Sigmoid colon (tissue), 3 donors: ENCODE measurements around the gene NUP188.

ENCODE experiments used
- POLR2A ChIP-seq, 2 donors: fragments of 450-650 bp; IDR thresholded peaks; one replicate each; pipeline ENCODE4 v1.6.1; 2016; ENCODE audit warnings: antibody characterized with exemption in 2 of 2, mild to moderate bottlenecking in 2 of 2, moderate library complexity in 2 of 2
- TF ChIP-seq, protein P1 (sequence below), 4 experiments: fragments of 450-650 bp in 3 of 4; fragments of 200-600 bp in 1 of 4; IDR thresholded peaks; one replicate each; pipeline ENCODE4 v1.5.1; 2016 to 2019; ENCODE audit warnings: antibody characterized with exemption in 4 of 4, mild to moderate bottlenecking in 3 of 4, moderate library complexity in 2 of 4

DNA sequence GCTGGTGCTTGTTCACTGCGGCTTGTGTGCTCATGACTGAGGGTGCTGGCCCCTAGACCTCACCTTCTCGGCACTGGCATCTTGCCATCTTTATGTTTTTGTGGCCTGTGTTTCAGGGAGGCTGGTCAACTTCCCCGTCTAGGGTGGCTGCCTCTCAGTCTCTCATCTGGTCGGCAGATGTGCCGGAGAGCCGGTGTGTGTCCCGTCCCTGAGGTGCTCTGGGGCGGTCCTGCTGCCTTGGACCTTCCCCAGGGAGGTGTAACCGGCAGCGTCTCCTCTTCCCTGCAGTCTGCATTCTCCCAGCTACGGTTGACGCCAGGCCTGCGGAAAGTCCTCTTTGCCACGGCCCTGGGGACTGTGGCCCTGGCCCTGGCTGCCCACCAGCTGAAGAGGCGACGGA is 94.5 kb downstream of the NUP188 start:
- TF ChIP-seq, protein P1, sequence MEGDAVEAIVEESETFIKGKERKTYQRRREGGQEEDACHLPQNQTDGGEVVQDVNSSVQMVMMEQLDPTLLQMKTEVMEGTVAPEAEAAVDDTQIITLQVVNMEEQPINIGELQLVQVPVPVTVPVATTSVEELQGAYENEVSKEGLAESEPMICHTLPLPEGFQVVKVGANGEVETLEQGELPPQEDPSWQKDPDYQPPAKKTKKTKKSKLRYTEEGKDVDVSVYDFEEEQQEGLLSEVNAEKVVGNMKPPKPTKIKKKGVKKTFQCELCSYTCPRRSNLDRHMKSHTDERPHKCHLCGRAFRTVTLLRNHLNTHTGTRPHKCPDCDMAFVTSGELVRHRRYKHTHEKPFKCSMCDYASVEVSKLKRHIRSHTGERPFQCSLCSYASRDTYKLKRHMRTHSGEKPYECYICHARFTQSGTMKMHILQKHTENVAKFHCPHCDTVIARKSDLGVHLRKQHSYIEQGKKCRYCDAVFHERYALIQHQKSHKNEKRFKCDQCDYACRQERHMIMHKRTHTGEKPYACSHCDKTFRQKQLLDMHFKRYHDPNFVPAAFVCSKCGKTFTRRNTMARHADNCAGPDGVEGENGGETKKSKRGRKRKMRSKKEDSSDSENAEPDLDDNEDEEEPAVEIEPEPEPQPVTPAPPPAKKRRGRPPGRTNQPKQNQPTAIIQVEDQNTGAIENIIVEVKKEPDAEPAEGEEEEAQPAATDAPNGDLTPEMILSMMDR (IDR thresholded peaks at IDR 0.05): no peak
- no peak for TF ChIP-seq POLR2A (IDR thresholded peaks at IDR 0.05)
